HG03565 (cell line): ENCODE data around the gene ZNF346.
"Not testable (repeated sequence)": the region's sequence is repeated elsewhere in the genome, so short reads cannot be mapped to it uniquely, and the experiment has no call there.

ENCODE experiments used
- ATAC-seq: cut with Tn5 transposase; IDR thresholded peaks from one replicate; pipeline ENCODE4 v1.9.1; 2021; ENCODE audit warnings: mild to moderate bottlenecking, moderate library complexity; ENCODE audit not compliant: unreplicated experiment

ZNF346 gene

GRCh38 chr5:177006265-177006972 lies 16.1 kb upstream of the ZNF346 start, which contains the start of gene UIMC1:
UIMC1 (minus strand) TSS chr5:177006779; CDS start chr5:176982615, 24,164 bp downstream.
- ATAC-seq = peak; percentile 65

DNA sequence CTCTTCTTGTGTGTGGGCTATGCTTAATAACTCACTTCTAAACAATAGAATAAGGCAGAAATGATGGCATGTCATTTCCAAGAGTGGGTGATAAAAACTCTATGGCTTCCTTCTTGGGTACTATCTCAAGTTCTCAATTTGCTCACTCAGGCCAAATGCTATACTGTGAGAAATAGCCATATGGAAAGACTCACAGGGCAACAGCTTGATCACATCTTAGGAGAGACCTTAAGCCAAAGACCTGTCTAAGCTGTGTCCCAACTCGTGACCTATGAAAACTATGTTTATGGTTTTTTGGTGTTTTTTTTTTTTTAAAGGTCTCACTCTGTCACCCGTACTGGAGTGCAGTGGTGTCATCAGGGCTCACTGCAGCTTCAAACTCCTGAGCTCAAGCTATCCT lies 13.8 kb upstream of the ZNF346 start:
- ATAC-seq = no peak

DNA sequence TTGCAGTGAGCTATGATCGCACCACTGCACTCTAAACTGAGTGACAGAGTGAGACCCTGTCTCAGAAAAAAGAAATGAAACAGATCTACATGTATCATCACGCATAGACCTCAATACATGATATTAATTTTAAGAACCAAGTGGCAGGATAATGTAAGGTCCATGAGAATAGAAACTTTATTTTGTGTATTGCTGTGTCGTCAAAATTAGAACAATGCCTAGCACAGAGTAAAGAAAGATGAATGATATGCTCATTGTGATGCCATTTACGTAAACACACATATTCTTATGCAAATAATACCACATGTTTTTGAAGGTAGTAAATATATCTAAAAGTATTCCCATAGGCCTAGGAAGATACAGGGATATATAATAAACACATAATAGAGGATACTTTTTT lies 12.3 kb upstream of the ZNF346 start:
- ATAC-seq = no peak

GRCh38 chr5:177015156-177015555 lies 7.3 kb upstream of the ZNF346 start:
- no peak for ATAC-seq

- no peak for ATAC-seq
These were observed 4.2 kb upstream of the ZNF346 start for GRCh38 chr5:177018341-177018740.

GRCh38 chr5:177020033-177020432 lies 2.5 kb upstream of the ZNF346 start:
- ATAC-seq = no peak

DNA sequence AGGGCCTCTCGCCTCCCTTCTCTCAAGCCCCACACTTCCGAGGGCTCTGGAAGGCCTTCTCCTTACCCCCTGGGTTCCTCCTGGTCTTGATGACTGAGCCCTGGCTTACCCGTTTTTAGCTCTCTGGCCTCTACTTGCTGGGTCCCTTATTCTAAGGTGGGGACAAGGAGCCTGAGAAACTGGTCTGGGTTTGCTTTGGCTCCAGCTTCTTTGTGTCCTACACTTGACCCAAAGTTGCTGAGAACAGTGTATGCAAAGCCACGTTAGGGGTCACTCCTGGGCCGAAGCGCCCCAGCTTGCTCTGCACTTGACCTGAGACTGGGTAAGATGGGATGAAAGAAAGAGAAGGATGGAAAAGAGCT lies 788 bp downstream of the ZNF346 start:
- no peak for ATAC-seq

- ATAC-seq = no peak
These were observed 2.1 kb downstream of the ZNF346 start for GRCh38 chr5:177024559-177024958.

DNA sequence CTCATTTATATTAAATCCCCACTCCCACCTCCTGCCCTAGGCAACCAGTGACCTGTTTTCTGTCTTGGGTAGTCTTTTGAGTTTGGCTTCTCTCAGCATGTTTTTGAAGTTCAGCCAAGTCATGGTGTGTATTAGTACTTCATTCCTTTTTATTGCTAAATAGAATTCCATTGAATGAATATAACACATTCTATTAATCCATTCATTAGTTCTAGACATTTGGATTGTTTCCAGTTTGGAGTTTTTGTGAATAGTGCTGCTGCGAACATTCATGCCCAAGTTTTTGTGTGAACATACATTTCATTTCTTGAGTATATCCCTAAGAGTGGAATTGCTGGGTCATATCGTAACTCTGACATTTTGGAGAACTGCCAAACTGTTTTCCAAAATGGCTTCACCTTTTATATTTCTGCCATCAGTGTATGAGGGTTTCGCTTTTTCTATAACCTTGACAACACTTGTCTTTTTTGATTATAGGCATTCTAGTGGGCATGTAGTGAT lies 2.7 kb downstream of the ZNF346 start:
- ATAC-seq = no peak

DNA sequence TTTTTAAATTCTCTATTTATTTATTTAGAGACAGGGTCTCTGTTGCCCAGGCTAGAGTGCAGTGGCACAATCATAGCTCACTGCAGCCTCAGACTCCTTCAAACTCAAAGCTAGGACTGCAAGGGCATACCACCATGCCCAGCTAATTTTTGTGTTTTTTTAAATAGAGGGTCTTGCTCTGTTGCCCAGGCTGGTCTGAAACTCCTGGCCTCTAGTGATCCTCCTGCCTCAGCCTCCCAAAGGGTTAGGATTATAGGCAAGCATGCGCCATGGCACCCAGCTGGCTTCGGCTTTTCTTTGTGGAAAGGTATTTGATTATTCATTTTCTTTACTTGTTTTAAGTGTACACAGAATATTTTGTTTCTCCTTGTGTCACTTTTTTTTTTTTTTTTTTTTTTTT lies 5.2 kb downstream of the ZNF346 start:
- no peak for ATAC-seq

DNA sequence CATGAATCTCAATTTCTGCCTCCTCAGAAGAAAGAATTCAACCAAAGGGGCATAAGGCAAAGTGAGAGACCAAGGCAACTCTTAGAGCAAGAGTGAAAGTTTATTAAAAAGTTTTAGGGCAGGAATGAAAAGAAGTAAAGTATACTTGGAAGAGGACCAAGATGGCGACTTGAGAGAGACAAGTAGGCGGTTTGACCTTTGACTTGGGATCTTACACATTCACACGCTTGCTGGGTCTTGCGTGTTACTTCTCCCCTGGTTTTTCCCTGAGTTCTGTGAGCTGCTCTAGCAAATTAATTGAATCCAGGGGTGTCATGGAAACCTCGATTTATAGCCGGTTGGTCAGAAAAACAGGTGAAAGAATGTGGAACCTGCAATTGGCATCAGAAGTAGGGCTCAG lies 7.0 kb downstream of the ZNF346 start:
- ATAC-seq = no peak

GRCh38 chr5:177035976-177036375 lies 13.5 kb downstream of the ZNF346 start:
- no peak for ATAC-seq

GRCh38 chr5:177036443-177036842 lies 13.9 kb downstream of the ZNF346 start:
- ATAC-seq = no peak

DNA sequence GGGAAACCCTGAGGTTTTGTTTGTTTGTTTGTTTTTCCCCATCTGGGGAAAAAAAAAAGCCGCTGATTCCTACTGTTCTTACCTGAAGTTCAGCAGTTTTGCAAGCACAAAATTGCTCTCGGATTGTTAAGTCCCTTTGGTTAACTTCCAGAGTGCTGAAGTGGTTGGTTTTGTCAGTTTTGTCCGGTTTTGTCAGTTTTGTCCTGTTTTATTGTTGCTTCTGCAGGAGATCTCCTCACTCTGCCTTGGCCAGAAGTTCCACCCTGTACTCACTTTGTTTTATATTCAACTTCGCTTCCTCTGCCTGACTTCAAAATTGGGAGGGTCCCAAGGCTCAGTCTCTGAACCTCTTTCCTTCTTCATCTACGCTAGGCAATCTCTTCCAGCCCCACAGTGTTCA lies 14.4 kb downstream of the ZNF346 start:
- no peak for ATAC-seq

- ATAC-seq = no peak
These were observed 18.4 kb downstream of the ZNF346 start for GRCh38 chr5:177040814-177041420.

- ATAC-seq = no peak
These were observed 19.4 kb downstream of the ZNF346 start for GRCh38 chr5:177041936-177042335.

GRCh38 chr5:177043114-177043513 lies 20.6 kb downstream of the ZNF346 start:
- ATAC-seq = no peak

DNA sequence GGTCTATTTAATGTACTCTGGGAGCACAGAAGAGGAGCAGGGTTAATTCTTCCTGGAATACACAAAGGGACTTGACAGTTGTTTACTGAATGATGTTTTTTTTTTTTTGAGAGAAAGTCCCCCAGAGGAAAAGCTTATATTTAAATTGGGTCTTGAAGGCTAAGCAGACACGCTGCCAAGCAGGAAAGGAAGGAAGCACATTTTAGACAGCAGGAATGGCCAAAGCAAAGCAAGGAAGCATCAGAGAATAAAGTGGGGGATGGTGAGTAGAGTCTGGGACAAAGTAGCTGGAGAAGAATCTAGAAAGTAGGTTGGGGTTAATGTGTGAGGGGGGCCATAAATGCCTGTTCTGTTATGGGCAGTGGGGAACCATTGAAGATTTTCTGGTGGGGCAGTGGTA lies 21.5 kb downstream of the ZNF346 start:
- ATAC-seq = no peak

GRCh38 chr5:177044641-177045040 lies 22.1 kb downstream of the ZNF346 start:
- no peak for ATAC-seq

DNA sequence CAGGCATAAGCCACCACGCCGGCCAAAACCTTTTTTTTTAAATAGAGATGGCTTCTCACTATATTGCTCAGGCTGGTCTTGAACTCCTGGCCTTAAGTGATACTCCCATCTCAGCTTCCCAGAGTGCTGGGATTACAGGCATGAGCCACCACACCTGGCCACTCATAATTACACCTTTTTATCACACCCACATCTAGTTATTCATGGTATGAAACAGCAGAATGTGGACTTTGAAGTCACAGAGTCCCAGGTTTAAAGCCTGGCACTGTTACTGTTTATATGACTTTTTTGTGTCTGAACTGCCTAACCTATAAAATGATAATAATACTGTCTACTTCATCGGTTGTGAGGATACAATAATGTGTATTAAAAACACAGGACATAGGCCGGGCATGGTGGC lies 23.1 kb downstream of the ZNF346 start:
- no peak for ATAC-seq

DNA sequence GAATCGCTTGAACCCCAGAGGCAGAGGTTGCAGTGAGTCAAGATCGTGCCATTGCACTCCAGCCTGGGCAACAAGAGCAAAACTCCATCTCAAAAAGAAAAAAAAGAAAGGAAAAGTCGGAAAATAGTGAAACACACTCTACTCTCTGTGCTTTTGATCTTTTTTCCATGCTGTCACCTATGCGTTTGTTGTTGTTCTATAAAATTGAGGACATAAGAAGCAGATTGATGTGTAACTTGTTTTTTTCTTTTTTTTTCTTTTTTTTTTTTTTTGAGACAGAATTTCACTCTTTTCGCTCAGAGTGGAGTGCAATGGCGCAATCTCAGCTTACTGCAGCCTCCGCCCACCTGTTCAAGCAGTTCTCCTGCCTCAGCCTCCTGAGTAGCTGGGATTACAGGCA lies 26.0 kb downstream of the ZNF346 start:
- ATAC-seq = not testable (repeated sequence)

GRCh38 chr5:177049285-177049684 lies 26.8 kb downstream of the ZNF346 start:
- ATAC-seq = no peak
